GM06990 (cell line): ENCODE measurements around the gene CYTH3.

Experiments
- DNase-seq: peaks from one replicate; pipeline ENCODE4 v3.0.0-alpha.2; 2011; ENCODE audit not compliant: insufficient read length; ENCODE audit errors: extremely low read depth
- H3K27me3 ChIP-seq: replicated peaks from 2 replicates; pipeline ENCODE4 v1.6.0; 2011; ENCODE audit warnings: low read length; ENCODE audit not compliant: control insufficient read depth, insufficient read depth
- H3K36me3 ChIP-seq: 2 replicates; pipeline ENCODE4 v1.5.1; 2011; ENCODE audit warnings: low read length; ENCODE audit not compliant: control insufficient read depth, insufficient read depth
- H3K4me3 ChIP-seq: replicated peaks from 2 replicates; pipeline ENCODE4 v1.5.1; 2011; ENCODE audit warnings: low read depth, mild to moderate bottlenecking, control low read depth, low read length
- TF ChIP-seq, protein P1 (sequence below): IDR thresholded peaks from 2 replicates; pipeline ENCODE4 v1.5.1; 2011; ENCODE audit warnings: low read length, control low read depth, mild to moderate bottlenecking, inconsistent platforms; ENCODE audit not compliant: insufficient read depth, poor library complexity, severe bottlenecking

CYTH3 gene

DNA sequence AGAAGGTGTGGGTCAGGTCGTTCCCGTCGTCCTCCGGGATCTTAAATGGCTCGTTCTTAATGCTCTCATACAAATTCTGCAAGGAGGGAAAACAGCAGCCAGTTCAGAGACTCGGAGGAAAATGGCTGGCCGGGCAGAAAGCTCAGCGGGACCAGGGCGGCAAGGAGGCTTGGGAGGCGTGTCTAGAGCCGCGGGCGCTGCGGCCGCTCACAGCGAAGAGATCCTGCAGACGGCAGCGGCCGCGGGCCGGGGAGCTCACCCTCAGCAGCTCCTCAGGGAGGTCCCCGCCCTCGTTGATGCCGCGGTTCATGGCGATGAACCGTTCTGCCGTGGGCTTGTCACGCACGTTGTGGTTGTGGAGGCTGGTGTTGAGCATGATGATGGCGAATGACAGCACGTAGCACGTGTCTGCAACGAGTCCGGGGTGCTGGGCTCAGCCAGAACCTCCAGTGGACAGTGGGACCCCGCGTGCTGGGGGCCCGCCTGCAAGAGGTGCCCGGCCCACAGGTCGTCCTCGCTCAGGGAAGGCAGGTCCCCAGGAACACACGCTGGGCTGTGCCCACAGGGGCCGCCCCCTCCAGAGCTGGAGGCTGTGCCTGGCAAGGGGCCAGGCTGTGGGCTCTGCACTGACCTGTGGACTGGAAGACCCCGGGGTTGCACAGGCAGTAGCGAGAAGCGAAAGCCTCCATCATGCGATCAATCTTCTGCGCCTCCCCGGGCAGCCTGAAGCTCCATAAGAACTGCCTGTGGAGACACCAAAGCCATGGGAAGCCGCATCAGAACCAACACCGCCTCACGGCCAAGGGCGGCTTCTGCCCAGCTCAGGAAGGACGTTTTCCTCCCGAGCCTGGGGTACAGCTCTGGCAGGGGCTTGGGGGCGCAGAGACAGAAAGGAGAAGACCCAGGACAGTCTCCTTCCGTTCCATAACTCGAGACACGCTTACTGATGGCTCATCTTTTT, 101.6 kb downstream of the CYTH3 start:
- Histone ChIP-seq H3K4me3 (no peak overlapping the region), H3K36me3 (peaks cover 2% of the 10 kb centered on the region), H3K27me3 (no peaks in the 10 kb centered on the region)
- DNase-seq = no peak
- TF ChIP-seq, protein P1, sequence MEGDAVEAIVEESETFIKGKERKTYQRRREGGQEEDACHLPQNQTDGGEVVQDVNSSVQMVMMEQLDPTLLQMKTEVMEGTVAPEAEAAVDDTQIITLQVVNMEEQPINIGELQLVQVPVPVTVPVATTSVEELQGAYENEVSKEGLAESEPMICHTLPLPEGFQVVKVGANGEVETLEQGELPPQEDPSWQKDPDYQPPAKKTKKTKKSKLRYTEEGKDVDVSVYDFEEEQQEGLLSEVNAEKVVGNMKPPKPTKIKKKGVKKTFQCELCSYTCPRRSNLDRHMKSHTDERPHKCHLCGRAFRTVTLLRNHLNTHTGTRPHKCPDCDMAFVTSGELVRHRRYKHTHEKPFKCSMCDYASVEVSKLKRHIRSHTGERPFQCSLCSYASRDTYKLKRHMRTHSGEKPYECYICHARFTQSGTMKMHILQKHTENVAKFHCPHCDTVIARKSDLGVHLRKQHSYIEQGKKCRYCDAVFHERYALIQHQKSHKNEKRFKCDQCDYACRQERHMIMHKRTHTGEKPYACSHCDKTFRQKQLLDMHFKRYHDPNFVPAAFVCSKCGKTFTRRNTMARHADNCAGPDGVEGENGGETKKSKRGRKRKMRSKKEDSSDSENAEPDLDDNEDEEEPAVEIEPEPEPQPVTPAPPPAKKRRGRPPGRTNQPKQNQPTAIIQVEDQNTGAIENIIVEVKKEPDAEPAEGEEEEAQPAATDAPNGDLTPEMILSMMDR = no peak

DNA sequence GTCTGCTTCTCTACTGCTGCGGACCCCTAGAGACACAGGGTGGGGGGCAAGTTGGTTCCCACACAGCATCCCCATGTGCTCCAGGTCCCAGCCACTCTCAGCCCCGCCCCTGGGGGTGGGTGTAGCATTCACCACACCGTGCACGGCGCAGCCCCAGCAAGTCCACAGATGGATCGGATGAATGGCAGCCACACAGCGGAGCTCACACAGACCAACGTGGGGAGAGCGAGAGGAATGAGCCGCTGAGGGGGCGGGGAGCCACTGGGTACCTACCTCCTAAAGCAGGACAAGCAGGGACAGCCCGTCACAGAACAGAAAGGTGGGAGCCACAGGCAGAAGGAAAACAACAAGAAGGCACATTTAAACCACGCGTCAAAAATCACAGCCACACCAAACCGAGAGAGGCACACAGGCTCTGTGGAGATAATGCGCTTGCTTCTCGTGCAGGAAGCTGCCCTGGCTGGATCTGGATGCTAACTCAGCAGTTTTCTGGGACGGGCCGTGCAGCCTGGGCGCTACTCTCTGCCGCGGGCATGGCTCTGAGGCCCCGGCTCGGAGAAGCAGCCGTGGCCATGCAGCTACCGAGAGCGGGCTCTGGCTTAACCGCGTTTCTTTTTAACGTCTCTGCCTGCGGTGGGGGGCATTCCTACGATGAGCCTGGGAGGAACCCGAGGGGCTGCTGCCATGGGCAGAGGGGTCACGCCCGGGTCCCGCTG, 102.5 kb downstream of the CYTH3 start:
- Histone ChIP-seq H3K27me3 (no peaks in the 10 kb centered on the region), H3K4me3 (no peak overlapping the region), H3K36me3 (peaks cover 2% of the 10 kb centered on the region)
- DNase-seq = no peak
- TF ChIP-seq, protein P1 = no peak

DNA sequence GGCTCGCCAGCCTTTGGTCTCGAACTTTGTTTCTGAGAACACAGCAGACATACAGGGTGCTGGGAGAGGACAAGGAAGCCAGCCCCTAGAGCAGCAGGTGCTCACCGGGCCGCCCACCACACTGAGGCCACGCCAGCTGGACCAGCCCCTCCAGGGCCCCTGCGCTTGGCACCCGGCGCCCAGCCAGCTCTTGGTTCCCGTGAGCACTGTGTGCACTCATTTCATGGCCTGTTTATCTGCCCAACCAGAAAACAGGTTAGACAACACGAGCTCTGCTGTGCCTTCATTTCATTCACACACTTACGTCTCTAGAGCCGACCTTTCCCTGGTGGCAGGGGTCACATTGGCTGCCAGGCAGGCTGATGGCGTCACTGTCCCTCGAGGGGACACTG, 104.0 kb downstream of the CYTH3 start:
- peaks cover 2% of the 10 kb centered on the region for H3K36me3 ChIP-seq
- H3K4me3 ChIP-seq = no peak overlapping the region
- TF ChIP-seq, protein P1 = no peak
- no peak for DNase-seq
- H3K27me3 ChIP-seq = no peaks in the 10 kb centered on the region

DNA sequence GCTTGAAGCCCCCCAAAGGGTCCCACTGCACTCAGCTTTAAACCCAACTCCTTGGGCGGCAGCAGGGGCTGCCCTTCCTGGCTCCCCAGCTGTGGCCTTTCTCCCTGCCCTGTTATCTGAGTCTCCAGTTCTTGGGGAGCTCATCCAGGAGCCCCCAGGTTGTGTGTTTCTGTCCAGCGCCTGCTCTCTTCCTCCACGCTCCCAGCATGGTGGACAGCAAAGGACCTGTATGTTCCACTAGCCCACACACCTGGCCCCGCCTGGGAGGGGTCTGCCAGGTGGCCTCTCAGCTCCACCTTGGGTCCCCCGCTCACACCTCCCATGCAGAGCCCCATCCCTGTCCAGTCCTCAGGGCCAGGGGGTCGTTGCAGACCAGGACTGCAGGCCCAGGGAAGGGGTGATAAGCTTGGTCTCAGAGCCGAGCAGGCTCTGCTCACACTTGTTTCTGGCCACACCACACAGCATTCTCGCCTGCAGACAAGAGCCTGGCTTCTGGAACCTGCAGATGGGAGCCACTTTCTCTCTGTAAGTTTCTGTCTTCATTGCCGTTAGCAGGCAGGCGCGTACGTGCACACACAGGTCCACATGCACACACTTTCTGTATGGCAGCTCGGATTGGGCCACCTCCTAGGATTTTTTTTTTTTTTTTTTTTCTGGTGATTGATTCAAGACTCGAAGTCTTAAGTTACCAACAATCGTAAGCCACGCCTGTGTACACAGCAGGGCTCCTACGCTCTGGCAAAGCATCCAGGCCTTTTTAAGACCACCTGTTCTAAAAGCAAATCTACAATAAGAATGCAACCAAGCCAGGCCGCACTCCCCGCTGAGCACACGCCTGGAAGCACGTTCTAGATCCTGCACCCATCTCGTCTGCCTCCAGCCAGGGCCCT, 104.6 kb downstream of the CYTH3 start:
- no peaks in the 10 kb centered on the region for H3K27me3 ChIP-seq
- peaks cover 2% of the 10 kb centered on the region for H3K36me3 ChIP-seq
- no peak for DNase-seq
- TF ChIP-seq, protein P1 = no peak
- no peak overlapping the region for H3K4me3 ChIP-seq

DNA sequence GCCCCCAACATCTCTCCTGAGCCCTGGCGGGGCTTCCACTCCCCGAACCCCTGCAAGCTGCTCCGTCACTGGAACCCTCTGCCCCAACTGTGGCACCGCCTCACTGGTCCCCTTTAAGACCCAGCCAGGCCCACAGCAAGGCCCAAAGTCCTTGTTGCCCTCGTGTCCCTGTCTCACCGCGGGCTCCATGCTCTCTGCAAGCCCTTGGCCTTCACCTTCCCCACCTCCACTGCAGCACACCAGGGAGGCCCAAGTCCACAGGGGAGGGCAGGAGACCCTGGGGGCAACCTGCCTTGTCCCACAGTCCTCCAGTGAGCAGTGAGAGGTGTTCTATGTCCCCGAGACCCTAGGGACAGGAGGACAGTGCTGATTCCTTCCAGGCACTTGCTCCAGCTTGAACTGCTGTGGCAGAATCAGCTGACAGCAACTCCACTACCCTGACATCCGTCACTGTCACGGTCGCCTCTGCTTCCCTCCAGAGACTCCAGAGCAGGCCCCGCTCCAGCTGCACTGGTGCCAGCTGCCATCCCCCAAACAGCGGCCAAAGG, 105.3 kb downstream of the CYTH3 start:
- TF ChIP-seq, protein P1 = no peak
- no peak for DNase-seq
- no peak overlapping the region for H3K4me3 ChIP-seq
- H3K36me3 ChIP-seq = peaks cover 2% of the 10 kb centered on the region
- H3K27me3 ChIP-seq = no peaks in the 10 kb centered on the region
